GM18951 (cell line): Measurements from ENCODE around the gene TOP1.

ENCODE experiments used
- POLR2A ChIP-seq: IDR thresholded peaks from 4 replicates; pipeline ENCODE4 v1.6.1; 2011; ENCODE audit warnings: mild to moderate bottlenecking; ENCODE audit not compliant: insufficient read length, insufficient read depth; ENCODE audit errors: extremely low read depth
- in situ Hi-C: fragments of 300-500 bp; cut with MboI; formaldehyde crosslinking; loops from one replicate; pipeline ENCODE4 v1.12.0; 2022; ENCODE audit warnings: low sequenced_read_pairs, mixed read lengths, inconsistent platforms; ENCODE audit not compliant: unreplicated experiment

Gene TOP1

DNA sequence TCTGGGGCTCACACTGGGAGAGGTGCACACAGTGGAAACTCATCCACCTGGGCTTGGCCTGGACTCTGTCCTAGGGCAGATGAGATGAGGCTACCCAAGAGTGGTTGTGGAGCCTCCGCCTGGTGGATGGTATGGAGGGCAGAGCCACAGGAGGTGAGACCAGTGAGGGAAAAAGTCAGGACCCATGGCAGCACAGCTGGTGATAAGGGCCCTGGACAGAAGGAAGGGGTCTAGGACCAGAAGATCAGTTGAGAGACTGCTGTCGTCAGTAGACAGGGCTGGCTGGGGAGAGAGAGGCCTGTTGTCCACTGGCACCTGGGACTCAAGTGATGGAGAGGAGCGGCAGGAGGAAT is 138.5 kb downstream of the TOP1 start:
- in situ Hi-C loops: no loop called here
- TF ChIP-seq POLR2A: no peak

DNA sequence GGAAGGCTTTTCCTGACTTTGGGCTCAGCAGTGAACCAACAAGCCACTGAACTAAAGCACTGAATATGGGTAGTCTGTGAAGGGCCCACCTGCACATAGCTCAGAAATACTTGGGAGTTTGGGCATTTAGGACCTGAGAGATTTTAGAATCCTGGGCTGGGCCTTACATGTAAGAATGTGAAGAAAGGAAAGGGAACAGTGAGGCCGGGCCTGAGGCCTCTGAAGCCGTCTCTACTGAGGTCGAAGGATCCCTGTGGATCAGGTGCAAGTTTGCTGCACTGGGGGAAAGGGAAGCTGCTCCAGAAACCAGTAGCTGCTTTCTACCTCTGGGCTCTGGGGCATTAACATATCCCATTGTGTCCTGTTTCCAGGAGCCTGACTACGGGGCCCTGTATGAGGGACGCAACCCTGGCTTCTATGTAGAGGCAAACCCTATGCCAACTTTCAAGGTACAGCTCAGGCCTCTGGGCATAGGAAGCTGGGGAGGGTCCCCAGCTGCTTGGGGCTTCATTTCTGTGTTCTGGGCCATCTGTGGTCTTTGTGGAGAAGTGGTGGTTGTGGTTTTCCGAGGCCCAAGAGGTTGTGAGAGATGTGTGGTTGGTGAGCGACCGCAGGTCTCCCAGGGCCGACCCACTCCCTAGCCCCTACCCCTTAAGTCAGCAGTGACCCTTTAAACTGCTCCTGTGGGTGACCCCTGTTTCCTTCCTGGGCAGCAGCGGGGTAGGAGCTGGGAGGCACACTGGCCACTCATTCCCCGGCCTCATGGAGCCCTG is 139.0 kb downstream of the TOP1 start:
- in situ Hi-C loops: no loop called here
- no peak for TF ChIP-seq POLR2A

DNA sequence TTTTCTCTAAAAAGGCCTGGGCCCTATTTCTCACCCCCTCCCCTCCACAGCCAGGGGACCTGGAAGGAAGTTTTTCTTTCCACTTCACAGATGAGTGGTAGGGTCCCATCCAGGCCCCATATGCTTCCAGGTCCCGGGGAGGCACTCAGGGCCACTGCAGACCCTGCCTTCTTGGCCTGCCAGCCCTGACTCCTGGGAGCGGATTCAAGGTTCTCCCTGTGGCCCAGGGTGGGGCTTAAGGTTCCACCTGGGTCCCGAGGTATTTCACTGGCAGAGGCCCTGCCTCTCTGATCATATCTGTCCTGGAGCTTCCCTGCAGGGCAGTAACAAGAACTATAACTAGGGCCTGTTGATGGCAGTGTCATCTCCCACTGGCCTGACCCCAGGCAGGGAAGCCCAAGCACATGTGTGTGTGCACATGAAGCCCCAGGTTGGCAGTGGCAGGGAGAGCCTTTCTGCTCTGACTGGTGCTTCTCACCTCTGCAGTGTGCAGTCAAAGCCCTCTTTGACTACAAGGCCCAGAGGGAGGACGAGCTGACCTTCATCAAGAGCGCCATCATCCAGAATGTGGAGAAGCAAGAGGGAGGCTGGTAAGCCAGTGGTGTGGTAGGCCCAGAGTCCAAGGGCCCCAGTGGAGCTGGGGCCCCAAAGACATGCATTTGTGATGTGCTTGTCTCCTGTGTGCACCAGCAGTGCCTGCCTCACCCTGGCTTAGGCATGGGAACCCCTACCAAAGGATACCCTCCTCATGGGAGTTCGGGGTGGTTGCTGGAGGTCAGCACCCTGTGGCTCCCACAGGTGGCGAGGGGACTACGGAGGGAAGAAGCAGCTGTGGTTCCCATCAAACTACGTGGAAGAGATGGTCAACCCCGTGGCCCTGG is 139.9 kb downstream of the TOP1 start:
- TF ChIP-seq POLR2A: no peak
- in situ Hi-C loops: no loop called here

DNA sequence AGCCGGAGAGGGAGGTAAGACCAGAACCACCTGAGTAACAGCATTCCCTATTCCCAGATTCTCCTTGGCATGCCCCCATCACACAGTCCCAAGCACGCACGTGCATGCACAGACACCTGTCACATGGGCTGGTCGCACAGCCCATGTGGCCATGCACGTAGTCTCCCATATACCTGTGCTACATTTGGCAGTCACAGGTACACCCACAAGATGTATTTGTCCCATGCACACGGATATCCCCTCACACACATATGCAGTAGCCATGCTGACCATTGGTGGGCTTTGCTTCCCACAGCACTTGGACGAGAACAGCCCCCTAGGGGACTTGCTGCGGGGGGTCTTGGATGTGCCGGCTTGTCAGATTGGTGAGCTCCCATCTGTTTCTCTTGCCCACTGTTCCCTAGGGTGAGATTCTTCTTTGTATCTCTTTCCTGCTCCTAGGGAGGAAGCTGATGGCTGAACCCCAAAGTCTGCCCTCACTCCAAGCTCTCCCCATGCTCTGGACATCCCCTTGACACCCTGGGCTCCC is 140.6 kb downstream of the TOP1 start:
- in situ Hi-C loops: no loop called here
- no peak for TF ChIP-seq POLR2A

DNA sequence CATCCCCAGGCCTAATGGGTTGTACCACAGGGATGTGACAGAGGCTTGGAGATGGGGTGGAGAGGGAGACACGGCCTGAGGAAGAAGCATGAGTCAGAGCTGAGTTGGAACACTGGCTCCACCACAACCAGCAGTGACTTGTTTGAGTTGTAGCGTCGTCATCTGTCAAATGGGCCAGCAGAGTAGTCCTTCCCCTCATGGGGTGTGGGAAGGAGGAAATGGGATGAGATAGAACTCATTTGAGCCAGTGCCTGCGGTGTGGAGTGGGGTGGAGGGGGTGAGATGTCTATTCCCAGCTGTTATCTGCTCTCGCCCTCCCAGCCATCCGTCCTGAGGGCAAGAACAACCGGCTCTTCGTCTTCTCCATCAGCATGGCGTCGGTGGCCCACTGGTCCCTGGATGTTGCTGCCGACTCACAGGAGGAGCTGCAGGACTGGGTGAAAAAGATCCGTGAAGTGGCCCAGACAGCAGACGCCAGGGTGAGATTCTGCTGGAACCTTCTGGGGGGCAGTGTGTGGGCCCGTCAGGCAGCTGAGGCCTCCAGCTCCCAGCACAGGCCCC is 141.2 kb downstream of the TOP1 start:
- in situ Hi-C loops: loop anchor here (5.0 kb wide), 1 partner anchor 167 kb away; no protein-coding TSS in a partner anchor
- TF ChIP-seq POLR2A: no peak

DNA sequence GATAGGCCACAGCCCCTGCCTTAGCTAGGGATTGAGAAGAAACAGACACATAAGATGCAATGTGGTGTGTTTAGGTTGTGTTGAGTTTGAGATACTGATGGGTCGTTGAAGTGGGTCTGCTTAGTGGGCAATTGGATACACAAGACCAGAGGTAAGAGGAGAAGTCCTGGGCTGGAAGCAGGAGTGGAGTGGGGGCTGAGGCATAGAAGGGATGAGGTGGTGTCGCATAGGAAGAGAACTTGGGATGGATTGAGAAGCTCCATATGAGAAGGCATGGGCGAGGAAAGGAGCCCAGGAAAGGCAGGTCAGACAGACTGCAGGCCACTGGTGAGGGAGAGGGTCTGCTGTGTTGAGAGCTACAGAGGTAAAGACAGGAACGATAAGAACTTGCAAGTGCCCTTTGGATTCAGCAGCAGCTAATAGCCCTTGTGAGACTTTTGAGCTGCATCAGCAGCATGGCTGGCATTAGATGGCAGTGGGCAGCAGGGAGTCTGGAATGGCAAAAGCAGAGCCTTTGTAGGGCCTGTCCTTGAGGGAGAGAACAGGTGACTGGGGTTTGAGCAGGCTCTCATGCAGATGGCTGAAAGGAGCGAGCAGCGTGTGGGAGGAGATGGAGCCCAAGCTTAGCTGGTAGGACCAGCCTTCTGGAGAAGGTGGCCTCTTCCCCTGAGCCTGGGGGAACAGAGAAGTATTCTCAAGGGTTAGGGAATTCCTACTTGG is 141.9 kb downstream of the TOP1 start:
- no peak for TF ChIP-seq POLR2A
- in situ Hi-C loops: loop anchor here (5.0 kb wide), 1 partner anchor 167 kb away; no protein-coding TSS in a partner anchor

DNA sequence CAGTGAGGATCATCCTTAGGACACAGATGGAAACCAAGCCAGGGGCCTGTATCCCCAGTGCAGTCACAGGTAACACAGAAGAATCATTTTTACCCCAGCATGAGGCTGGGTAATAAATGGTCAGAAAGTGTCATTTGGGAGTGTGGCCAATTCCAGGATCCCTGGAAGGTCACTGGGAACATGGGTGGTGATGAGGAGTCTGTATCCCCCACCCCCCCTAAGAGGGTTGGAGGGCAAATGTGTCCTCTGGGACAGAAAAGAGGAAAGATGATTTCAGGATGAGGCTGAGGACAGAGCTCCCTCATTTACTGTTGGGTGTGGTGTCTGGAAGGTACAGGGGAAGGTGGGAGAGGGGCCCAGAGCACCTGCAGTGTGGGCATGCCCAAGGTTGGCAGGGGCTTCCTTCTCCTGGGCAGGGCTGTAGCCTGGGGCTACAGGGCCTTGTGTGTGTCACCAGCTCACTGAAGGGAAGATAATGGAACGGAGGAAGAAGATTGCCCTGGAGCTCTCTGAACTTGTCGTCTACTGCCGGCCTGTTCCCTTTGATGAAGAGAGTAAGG is 143.2 kb downstream of the TOP1 start:
- in situ Hi-C loops: loop anchor here (5.0 kb wide), 1 partner anchor 165 kb away; no protein-coding TSS in a partner anchor
- TF ChIP-seq POLR2A: no peak

DNA sequence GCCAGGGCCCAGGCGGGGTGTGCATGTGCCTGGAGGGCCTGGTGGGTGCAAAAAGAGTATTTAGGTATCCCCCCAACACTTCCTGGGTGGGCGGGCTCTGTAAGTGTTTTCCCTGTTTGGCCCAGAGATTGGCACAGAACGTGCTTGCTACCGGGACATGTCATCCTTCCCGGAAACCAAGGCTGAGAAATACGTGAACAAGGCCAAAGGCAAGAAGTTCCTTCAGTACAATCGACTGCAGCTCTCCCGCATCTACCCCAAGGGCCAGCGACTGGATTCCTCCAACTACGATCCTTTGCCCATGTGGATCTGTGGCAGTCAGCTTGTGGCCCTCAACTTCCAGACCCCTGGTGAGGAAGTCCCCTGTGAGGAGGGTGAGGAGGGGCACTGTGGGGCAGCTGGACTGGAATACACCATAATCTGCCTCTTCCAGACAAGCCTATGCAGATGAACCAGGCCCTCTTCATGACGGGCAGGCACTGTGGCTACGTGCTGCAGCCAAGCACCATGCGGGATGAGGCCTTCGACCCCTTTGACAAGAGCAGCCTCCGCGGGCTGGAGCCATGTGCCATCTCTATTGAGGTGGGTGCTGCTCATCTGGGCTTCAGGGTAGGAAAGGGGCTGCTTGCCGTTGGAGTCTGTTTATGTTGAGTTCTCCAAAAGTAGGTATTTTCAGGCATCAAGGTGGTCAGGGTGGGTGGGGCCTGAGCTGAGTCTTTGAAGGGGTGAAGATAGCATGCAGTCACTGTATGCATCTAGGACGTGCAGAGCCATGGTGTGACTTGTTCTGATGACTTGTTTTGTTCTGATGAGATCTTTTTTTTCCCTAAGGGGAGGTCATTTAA is 143.9 kb downstream of the TOP1 start:
- TF ChIP-seq POLR2A: no peak
- in situ Hi-C loops: loop anchor here (5.0 kb wide), 1 partner anchor 165 kb away; no protein-coding TSS in a partner anchor

DNA sequence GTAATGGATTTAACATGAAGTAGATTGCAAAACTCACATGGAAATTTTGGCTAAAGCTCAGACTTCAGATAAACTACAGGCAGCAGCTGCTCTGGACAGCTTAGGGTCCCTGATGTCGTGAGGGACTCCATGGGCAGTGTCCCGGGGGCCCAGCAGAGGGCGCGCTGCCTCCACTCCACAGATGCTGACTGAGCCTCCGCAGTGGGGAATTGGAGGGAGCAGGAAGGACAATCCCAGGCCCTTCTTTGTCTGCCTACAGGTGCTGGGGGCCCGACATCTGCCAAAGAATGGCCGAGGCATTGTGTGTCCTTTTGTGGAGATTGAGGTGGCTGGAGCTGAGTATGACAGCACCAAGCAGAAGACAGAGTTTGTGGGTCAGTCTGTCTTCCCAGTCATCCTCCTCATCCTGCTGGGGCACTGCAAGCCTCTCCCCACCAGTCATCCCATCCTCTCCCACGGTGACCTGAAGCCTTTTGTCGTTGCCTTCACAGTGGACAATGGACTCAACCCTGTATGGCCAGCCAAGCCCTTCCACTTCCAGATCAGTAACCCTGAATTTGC is 144.6 kb downstream of the TOP1 start:
- TF ChIP-seq POLR2A: no peak
- in situ Hi-C loops: loop anchor here (5.0 kb wide), 1 partner anchor 164 kb away; no protein-coding TSS in a partner anchor

DNA sequence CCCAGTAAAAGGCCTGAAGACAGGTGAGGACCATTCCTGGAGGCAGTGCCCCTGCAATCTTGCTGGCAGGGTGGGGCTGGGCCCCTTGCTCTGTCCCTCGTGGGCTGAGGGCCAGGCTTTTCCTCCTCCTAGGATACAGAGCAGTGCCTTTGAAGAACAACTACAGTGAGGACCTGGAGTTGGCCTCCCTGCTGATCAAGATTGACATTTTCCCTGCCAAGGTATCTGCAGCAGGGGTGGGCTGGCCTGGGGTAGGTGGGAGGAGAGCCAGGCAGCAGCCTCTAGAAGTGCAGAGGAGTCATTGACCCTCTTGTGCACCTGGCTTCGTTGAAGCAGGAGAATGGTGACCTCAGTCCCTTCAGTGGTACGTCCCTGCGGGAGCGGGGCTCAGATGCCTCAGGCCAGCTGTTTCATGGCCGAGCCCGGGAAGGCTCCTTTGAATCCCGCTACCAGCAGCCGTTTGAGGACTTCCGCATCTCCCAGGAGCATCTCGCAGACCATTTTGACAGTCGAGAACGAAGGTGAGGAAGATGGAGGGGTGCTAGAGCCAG is 145.2 kb downstream of the TOP1 start:
- in situ Hi-C loops: loop anchor here (5.0 kb wide), 1 partner anchor 163 kb away; no protein-coding TSS in a partner anchor
- TF ChIP-seq POLR2A: no peak
